GM21423 (cell line): ENCODE data around the gene SCAP.
"Not testable (repeated sequence)": the region's sequence is repeated elsewhere in the genome, so short reads cannot be mapped to it uniquely, and the experiment has no call there.

Experiments
- ATAC-seq: cut with Tn5 transposase; IDR thresholded peaks from one replicate; pipeline ENCODE4 v1.9.1; 2021; ENCODE audit warnings: mild to moderate bottlenecking, moderate library complexity; ENCODE audit not compliant: unreplicated experiment

Gene SCAP

DNA sequence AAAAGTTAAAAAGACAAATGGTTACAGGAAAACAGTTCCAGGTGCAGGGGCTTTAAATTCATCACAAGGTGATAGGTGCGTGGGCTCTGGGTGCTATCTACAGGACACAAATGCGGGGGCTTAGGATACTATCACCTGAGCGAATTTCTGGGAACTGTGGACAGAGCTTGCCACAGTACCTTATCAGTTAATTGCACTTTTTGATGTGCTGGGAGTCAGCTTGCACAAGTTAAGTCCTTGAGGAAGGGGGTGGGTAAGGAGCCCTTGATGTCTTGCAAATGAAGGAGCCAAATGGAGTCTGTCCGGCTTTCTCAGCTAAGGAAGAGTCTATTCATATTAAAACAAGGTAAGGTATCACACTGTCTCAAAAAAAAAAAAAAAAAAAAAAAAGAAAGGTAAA, 6.0 kb upstream of the SCAP start:
- not testable (repeated sequence) for ATAC-seq

DNA sequence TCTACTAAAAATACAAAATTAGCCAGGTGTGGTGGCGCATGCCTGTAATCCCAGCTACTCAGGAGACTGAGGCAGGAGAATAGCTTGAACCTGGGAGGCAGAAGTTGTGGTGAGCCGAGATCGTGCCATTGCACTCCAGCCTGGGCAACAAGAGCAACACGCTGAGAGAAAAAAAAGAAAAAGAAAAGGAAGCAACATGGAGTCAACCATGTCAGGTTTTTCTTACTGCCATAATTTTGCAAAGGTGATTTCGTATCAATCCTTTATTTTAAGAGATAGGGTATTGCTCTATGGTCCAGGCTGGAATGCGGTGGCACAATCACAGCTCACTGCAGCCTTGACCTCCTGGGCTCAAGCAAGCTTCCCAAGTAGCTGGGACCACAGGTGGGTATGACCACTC, 4.5 kb upstream of the SCAP start:
- not testable (repeated sequence) for ATAC-seq

DNA sequence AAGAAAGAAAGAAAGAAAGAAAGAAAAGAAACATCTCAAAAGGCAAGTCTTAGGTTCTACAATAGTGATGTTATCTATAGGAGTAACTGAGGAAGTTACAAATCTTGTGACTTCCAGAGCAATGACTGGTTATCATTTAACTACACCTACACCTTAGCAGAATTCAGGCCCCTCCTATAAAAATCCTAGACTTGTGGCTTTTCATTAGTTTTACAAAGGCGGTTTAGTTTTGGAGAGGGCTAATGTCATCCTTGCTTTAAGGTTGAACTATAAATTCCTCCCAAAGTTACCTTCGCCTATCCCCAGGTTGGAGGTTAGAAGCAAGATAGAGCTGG, 4.1 kb upstream of the SCAP start:
- no peak for ATAC-seq

DNA sequence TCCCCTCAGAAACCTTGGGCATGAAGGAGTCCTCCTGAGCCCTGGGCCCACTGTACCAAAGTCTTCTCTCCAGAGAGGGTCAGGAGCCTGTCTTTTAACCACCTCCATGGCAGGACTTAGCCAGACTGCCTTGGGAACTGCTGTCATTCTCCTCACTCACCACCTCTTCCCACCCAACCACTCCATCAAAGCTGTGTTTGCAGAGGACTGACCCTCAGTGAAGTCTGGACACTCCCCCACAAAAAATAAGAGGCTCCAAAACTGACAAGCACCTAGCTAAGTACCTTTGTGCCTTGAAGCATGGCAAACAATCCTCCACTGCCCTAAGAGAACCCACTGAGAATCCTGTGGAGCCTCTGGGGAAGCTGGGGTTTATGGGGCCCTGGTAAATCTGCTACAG, 2.3 kb upstream of the SCAP start:
- no peak for ATAC-seq

DNA sequence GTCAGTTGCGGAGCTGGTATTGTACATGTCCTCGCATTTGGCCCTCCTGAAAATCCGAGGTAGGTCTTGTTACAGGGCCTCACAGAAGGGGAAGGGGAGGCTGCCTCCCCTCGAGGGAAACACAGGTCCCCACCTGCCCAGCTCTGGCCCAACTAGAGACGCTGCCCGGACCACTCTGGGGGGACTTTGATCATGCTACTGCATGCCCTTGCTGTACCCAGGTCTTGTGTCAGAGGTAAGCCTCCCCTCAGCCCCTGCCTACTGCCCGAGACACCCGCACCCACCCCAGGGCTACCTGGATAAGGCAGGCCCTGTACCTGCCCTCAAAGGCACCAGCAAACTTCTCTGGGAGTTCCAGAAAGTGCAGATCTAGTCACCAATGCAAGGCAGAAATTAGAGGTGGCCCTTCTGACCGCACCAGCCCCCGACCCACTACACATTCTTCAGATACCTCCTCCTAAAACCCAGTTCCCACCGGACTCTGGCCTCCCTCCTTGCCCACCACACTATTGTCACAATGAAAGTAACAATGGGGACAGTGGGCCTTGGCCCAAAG, 981 bp upstream of the SCAP start:
- ATAC-seq = no peak

DNA sequence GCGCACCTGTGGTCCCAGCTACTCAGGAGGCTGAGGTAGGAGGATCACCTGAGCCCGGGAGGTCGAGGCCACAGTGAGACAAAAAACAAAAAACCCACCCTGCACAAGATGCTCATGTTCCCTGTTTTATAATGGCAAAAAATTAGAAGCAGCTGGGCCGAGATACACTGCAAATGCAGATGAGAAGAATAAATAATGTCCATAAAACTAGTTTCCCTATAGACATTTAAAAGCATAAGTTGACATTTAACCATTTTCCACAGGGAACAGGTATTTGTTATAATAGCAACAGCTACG, 537 bp upstream of the SCAP start:
- no peak for ATAC-seq

DNA sequence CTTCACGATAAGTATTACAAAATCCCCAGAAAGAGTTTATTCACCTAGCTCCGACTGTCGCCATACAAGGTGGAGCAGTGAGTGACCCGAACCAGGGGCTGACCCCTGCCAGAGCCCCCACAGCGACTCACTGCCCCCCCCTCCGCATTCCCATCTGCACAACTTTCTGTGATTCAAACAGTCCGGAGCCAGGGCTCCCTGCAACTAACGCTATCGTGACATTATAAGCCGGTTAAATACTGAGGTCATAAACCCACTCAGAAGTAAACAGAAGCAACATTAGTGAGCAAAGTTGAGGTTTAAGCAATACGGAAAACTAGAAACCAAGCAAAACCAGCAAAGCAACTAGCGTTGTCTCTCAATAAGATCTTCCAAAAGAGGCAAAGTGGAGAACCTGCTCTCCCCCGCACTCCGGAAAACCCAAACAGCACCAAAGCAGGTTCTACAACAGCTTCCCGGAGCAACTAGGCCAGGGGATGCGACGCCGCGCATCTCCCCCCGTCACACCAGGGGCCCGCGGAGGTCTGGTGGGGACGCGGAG, 642 bp downstream of the SCAP start:
- ATAC-seq = no peak

DNA sequence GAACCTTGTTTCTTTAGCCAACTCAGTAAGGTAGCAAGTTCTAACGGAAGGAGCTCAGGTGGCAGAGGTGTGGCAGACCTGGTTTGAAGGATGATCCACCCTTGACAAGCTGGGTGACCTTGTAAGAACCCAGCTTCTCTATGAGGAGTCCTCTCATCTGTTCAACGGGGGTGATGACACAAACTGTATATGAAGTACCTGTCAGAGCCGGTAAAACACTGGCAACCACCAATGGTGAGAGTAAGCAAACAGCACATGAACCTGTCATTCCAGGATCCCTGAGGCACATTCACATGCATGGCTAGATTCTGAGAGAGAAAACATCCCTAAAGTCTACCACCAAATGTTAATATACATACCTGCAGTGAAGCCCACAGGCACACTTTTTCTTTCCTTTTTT, 2.4 kb downstream of the SCAP start:
- no peak for ATAC-seq

DNA sequence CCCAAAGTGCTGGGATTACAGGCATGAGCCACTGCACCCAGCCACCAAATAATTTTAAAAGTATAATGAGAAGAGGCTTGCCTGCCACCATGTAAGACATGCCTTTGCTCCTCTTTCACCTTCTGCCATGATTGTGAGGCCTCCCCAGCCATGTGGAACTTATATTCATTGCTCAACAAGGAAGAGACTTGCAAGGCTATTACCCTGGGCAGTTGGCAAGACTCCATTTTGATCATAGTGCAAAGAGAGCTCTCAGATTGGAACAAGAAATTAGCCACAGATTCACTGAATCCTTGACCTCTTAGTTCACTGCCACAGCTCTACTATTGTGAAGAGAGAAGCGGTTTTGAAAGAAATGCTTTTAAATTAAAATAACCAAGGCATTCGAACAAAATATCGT, 6.1 kb downstream of the SCAP start:
- no peak for ATAC-seq

DNA sequence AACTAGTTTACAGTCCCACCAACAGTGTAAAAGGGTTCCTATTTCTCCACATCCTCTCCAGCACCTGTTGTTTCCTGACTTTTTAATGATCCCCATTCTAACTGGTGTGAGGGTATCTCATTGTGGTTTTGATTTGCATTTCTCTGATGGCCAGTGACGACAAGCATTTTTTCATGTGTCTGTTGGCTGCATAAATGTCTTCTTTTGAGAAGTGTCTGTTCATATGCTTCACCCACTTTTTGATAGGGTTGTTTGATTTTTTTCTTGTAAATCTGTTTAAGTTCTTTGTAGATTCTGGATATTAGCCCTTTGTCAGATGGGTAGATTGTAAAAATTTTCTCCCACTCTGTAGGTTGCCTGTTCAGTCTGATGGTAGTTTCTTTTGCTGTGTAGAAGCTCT, 7.4 kb downstream of the SCAP start:
- ATAC-seq = not testable (repeated sequence)

DNA sequence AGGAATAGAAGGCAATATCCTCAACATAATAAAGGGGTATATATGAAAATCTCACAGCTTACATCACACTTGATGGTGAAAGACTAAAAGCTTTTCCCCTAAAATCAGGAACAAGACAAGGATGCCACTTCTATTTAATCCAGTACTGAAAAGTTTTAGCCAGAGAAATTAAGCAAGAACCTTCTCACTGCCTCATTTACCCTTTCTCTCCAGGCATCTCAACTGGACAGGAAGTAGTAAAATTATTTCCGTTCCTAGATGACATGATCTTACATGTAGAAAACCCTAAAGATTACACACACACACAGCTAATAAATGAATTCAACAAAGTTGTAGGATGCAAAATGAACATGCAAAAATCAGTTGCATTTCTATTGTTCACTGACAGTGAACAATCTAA, 11.2 kb downstream of the SCAP start:
- no peak for ATAC-seq

DNA sequence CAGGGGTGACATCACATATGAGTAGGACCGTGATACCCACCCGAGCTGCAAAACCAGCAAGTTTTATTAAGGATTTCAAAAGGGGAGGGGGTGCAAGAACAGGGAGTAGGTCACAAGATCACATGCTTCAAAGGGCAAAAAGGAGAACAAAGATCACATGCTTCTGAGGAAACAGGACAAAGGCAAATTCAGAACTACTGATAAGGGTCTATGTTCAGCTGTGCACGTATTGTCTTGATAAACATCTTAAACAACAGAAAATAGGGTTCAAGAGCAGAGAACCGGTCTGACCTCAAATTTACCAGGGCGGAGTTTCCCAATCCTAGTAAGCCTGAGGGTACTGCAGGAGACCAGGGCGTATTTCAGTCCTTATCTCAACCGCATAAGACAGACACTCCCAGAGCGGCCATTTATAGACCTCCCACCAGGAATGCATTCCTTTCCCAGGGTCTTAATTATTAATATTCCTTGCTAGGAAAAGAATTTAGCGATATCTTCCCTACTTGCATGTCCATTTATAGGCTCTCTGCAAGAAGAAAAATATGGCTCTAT, 16.1 kb downstream of the SCAP start:
- not testable (repeated sequence) for ATAC-seq

DNA sequence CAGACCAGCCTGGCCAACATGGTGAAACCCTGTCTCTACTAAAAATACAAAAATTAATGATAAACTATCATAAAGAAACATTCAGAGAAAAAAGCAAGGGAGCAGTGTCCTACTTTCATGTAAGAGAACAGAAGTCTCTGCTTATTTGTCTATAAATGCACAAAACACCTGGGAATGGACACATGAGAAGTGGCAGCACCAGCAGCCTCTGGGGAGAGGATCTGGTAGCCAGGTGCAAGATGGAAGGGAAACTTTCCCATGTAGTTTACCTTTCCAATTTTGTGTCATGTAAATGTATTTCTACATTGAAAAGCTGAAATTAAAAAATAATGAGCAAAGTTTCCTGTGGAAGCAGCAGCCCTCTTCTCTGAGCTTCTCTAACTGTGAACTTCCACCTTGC, 18.8 kb downstream of the SCAP start:
- ATAC-seq = no peak

DNA sequence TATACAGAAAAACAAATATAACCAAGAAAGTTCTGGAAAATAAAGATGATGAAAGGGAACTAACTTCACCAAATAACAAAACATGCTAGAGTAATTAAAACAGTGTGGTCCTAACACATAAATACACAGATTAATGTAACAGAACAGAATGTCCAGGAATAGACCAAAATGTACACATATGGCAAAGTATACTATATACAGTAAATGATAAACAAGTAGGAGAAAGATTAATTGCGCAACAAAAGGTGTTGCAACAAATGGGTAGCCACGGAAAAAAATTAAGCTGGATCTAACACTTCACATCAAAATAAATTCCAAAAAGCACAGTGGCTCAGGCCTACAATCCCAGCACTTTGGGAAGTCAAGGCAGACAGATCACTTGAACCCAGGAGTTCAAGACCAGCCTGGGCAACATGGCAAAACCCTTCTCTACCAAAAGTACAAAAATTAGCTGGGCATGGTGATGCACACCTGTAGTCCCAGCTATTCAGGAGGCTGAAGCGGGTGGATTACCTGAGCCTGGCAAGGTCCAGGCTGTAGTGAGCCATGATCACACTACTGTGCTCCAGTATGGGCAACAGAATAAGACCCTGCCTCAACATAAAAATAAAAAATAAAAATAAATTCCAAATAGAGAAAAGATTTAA, 19.8 kb downstream of the SCAP start:
- ATAC-seq = no peak

DNA sequence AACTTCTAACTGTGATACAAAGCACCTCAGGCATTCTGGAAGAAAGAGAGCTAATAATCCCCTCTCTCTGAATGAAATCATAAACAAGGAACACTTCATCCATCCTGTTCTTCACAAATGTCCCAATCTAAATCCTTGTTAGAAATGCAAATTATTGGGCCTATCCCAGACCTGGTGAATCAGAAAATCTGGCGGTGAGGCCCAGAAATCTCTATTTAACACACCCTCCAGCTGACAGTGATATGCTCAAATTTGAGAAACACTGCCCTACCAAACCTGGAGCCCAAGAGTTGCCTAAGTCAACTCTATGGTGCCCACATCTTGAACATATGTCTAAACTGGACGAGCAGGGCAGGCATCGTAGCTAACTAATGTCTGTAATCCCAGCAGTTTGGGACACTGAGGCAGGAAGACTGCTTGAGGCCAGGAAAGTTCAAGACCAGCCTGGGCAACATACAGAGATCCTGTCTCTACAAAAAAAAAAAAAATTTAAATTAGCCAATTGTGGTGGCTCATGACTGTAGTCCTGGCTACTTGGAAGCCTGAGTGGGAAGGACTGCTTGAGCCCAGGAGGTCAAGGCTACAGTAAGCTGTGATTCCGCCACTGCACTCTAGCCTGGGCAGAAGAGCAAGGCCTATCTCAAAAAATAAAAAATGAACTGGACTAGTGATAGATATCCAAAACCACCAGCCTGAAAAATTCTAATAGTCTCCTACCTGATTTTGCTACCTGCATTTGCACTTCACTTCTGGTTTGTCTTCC, 23.1 kb downstream of the SCAP start:
- no peak for ATAC-seq

DNA sequence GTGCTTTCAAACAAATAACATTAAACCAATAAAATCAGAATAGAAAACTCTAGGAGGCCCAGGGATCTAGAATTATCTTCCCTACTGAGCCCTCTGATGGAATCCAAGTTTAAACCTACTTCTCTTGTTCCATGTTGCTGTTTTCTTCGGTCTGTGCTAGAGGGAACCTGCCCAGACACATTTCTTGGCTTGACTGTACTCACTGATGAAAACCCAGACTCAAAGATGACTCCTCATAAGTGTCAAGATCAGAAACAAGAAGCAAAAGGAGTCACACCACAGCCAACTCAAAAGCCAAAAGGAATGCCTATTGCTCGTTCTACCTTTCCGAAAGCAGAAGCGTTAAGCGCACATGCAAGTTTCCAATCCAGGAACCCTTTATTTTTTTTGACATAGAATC, 31.6 kb downstream of the SCAP start:
- no peak for ATAC-seq

DNA sequence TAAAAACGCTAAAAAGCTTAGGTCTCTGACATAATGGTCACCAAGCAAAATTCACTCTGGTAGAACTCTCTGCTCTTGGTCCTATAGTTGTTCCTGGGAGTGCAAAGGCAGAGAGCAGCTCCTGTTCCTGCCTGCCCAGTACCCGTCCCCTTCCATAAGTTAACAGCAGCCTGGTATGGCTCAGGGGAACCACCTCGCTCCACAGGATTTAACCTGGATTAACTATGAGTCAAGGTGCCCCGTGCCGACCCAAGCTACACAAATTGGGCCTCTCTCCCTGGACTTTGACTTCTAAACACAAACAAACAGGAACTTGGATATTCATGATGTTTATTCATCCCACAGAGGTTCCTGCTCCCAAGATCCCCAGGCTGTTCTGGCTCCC, 32.1 kb downstream of the SCAP start:
- no peak for ATAC-seq

DNA sequence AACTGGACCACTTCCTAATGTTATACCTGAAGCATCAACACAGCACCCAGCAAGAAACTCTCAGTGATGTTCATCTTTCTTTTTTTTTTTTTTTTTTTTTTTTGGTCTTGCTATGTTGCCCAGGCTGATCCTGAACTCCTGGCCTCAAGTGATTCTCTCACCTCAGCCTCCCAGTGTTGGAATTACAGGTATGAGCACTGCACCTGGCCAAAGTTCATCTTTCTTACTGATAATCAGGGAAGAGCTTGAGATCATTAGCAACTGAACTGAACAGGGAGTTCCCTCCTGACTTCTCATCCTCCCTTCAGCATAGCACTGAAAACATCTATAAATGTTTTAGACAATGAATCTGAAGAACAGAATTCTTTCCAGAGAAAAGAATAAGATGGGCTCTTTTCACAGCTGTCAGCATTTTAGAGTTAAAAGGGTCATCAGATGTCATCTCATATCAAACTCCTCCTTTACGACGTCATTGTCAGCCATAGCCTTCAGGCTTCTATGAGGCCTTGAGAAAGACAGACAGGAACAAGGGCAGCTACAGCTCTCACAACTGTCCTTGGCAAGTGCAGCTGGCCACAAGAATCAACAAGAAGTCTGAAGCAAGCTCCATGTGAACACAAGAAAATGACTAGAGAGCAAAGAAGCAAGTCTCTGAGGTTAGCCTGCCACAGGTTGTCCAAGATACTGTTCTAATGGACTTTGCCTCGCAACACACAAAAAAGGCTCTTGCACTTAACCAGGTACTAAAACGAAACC, 33.8 kb downstream of the SCAP start:
- ATAC-seq = no peak

DNA sequence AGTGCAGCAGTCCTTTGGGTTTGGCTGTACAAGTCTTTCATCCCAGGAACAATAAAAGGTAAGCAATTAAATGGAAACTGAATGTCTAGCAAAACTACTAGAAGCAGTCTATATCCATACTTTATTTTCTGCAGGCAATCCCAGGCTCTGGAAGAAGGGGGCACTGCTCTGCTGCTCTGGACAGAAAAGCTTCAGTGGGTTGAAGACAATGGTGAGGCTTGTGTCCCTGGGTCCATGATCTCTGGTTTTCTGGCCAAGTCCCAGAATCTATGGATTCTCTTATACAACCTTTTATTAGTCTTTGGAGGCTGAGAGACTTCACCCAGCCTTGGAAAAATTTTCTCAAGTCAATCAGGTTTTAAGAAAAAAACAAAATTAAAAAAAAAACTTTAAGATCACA, 35.6 kb downstream of the SCAP start:
- no peak for ATAC-seq

DNA sequence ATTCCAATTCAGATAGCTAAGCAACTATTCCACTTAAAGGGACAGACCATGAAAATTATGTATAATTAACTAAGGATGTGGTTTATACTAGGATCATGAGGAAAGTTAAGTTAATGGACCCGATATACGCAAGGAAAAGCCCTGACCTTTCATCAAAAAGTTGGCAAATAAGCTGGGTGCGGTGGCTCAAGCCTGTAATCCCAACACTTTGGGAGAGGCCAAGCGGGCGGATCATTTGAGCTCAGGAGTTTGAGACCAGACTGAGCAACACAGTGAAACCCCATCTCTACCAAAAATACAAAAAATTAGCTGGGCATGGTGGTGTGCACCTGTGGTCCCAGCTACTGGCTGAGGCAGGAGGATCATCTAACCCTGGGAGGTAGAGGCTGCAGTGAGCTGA, 39.6 kb downstream of the SCAP start:
- ATAC-seq = no peak

DNA sequence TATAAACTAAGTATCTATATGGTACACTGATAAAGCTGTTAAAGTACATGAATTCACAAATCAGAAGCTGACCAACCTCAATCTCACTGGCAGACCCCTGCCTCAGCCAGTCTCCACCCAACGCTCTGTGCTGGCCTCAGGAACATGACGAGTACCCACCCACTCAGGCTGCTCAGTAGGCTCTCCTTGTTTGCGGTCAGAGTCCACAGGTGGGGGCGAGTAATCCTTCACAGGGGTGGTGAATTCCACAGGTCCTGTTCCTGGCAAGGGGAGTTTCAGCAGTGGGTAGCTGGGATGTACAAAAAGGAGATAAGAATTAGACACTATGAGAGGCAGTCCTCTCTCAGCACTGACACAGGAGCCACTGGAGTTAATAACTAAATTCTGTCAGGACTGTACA, 40.9 kb downstream of the SCAP start:
- no peak for ATAC-seq

DNA sequence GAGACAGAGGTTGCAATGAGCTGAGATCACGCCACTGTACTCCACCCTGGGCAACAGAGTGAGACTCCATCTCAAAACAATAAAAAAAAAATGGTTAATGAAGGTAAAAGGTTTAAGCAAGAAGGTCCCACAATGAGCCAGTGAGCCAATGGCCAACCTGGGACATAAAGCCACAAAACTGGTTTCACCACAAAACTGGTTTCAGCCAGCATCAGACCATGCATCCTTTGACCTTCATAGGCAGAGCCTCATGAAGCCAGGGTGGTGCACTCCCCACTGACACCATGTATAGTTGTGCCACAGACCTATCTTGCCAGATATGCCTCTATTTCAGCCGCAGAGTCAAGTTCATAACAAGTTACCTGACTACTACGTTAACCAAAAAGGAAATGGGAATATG, 41.9 kb downstream of the SCAP start:
- no peak for ATAC-seq
